AG08396 (cell line): ENCODE results near the gene CASP7.

Source experiments
- DNase-seq: peaks from one replicate; pipeline ENCODE4 v3.0.0; 2012; ENCODE audit warnings: low spot score, mixed read lengths

Gene CASP7

DNA sequence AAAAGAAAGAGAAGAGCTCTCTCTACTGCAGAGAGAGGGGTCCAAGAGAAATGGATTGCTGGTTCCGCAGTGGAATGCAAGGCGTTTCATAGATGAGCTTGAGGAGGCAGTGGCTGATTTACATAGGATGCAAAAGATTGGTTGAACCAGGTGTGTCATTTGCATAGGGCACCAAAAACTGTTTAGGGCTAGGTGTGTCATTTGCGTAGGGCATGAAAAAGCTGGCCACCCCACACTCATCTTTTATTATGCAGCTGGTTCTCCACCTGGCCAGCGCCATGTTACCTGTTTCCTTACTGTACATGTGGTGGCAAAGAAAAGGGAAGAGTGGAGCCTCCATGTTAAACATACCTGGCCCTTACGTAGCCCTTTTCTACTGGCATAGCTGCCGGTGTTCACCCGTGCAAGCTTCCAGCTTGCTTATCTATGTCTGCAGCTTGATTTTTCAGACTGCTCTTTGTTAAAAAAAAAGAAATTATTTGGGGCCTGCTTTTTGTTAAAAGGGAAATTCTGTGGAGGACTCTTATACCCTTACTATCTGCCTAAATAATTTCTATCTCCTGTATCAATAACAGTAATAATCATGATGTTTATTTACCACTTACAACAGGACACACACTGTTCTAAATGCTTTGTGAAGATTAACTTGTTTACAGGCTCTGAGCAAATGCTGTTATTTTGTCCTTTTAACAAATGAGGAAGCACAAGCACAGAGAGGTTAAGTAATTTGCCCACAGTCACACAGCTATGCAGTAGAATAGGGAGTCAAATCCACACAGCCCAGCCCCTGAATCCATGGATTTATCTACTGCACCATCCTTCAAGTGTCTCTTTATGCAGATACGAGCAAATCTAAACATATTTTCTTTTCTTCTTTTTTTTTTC lies 33.3 kb downstream of the CASP7 start:
- no peak for DNase-seq

DNA sequence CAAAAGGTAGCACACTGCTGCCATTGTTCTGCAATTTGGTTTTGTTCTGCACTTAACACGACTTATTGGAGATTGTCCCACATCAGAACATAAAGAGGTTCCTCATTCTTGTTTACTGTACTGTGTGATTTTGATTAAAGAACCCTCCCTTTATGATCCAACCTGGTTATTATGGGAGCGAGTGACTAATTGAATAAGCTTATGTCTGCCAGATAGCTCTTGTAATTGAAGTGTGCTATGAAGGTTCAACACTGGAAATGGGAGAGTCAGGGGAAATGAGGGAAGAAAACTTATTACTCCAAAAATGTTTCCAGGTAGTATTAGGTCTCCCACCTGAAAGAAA lies 33.9 kb downstream of the CASP7 start:
- no peak for DNase-seq

DNA sequence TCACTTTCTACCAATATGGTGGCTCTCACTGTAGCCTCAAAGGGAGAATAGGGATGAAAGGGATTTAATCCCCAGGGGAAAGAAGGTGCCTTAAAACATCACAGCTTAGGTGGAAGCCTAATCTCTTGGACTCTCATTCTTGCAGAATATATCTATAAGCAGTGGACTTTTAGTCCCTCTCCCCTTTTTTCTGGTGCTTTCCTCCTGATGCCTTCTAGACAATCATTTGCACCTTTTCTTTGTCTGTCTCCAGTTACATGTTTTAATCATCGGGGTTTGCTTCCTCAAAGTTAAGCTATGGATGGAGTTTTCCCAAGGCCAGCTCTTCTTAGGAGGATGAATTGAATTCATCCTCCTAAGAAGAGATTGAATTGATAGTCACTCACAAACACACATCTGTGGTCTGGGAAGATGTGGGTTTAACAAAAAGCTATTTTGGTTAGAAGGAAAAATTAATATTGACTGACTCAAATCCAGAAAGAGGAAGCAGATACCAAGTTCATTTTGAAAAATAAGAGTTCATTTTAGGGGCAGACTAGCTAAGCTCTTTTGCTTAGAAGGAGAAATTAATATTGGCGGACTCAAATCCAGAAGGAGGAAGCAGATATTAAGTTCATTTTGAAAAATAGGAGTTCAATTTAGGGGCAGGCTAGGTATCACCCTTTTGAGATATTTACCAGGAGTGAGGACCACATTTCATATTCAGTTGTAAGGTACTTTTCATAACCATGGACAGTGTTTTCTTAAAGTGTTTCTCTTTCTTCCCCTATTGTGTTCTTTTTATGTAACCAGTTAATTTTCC lies 36.6 kb downstream of the CASP7 start:
- DNase-seq, result no peak

DNA sequence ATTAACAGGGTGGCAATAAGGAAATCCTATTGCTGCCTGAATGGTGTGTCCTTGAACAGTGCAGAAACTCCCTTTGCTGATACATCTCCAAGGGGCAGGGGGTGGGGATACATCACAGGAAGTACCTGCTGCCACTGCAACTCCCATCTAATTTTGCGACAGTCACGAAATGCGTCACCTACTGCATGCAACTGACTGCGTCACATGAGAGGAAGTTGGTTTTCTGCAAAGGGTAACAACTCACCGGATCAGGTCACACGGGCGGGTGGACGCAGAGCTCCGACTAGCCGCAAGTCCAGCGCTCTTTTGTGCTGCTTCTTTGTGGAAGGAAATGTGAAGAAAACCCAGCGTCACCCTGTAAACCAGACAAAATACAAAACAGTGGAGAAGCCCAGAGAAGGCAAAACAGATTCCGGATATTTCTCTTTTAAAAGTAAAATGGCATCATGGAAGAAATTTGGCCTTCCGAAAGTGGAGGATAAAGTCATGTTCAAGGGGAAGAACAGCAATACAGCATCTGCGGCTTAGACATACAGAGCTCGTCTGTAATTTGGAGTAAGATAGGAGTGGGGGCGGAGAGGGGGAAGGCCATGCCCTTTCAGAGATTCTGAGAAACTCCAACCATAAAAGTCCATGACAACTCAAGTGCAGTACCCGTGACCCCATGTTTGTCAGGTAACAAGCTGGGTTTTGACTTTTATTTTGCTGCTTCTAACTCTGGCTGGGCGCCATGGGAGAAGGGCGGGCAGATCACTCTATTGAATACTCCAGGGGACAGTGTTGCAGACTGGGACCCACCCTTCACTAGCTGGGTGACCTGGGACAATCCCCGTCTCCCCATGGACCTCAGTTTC lies 39.5 kb downstream of the CASP7 start:
- DNase-seq, result no peak

DNA sequence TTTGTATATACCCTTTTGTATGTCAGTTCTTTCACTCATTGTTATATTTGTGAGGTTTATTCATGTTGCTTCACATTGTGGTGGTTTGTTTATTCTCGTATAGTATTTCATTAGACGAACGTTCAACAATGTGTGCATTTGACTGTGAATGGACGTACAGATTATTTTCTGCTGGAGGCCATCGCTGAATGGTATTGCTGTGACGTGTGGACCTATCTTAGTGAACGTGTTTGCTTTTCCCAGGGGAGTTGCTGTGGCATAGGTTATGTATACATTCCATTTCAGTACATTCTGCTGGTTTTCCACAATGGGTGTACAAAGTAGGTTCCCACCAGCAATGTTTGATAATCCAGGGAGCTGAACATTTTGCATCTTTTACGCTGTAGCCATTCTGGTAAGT lies 40.7 kb downstream of the CASP7 start:
- no peak for DNase-seq

DNA sequence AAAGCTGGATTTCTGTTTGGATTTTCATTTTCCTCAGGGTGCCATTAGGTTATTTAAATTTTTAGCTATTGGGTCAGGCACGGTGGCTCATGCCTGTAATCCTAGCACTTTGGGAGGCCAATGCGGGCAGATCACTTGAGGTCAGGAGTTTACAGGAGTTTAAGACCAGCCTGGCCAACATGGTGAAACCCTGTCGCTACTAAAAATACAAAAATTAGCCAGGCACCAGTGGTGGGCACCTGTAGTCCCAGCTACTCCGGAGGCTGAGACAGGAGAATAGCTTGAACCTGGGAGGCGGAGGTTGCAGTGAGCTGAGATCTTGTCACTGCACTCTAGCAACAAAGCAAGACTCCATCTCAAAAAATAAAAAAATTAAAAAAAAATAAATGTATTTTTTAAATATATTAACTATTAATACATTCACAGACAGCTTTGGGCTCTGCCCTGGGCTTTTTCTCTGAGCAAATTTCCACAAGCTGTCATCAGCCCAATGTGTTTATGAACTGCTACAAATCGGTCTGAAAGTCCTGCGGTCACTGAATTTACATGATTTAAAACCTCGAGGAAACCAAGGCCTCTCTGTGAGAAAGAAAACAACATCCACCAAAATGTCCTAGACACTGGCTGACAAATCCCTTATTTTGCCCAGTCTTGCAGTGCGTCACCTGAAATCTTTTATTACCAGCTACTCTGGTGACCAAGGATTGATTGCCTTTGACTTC lies 52.6 kb downstream of the CASP7 start:
- DNase-seq, result no peak

DNA sequence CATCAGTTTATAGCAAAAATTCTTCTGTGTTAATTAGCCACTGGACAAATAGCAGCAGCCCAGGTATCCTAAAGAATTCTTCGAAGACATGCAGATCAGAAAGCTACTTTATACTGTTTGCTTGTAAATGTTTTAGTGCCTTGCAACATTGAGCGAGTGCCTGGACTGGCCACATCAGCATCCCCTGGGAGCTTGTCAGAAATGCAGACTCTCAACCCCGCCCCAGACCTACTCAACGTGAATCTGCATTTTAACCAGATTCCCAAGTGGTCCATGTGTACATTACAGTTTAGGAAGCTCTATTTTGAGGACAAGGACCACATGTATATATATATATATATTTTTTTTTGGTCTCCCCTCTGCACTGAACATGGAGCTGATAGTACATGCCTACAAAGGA lies 53.3 kb downstream of the CASP7 start:
- no peak for DNase-seq

DNA sequence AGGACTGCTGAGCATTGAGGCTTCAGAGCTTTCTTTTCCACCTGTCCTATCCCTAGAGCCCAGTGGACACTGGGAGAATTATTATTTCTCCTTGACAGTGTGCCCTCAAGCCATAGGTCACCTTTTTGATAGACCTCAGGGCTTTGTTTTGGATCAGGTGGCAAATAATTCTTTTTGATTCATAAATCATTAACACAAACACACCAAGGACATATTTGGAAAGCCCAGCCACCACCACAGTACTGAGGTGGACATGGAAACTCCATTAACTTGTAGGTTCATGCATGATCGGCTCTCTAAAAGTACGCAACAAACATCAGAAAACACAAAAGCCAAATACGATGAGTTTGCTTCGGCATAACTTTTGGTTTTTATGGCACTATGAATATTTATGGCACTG lies 53.9 kb downstream of the CASP7 start:
- no peak for DNase-seq

DNA sequence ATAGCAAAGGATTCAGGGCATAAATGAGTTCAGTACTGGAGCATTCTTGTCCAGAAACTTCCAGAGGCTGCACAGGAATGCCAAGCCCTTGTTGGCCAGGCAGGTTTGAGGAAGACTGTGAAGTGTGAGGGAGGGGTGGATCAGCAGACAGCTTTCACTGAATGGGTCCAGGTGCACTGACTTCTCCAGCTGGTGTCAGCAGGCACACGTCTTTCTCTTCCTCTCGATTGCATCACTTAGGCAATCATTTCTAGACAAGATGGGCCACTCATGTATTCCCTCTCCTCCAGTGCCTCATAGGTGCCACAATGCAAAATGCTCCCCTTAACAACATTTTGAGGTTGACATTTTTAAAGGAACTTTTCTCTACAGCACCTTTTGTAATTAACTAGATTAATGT lies 56.2 kb downstream of the CASP7 start:
- no peak for DNase-seq

DNA sequence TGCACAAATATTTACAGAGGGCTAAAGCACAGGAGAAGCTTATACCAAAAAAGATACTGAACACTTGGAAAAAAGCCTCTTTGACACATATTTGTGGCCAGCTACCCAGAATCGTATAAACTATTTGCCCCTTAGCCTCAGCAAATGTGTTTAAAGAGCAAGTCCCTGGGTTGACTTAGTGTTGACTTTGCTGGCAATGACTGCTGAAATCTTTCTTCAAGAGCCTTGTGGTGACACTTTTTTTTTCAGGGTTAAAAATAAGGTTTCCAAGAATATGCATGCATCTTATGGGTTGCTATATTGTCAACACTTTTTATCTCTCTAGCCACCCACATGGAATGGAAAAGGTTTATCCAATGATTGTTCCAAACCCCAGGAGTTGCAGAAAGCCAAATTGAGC lies 56.9 kb downstream of the CASP7 start:
- DNase-seq, result no peak

DNA sequence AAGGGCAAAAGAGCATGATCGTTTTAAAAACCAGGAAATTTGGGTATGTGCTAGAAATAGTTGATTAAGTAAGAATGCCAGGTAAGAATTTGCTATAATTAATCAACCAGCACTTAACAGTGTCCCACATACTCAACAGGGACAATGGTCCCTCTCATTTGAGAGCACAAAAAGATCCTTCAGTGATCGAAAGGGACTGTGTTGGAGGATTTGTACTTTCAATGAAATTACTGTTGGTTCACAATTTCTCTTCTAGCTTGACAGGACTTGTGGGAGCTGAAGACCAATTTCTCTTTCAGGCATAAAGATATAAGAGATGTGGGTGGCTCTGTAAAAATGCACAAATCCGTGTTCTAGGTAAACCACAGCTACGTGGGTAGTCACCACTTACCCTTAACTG lies 59.3 kb downstream of the CASP7 start:
- DNase-seq, result no peak

DNA sequence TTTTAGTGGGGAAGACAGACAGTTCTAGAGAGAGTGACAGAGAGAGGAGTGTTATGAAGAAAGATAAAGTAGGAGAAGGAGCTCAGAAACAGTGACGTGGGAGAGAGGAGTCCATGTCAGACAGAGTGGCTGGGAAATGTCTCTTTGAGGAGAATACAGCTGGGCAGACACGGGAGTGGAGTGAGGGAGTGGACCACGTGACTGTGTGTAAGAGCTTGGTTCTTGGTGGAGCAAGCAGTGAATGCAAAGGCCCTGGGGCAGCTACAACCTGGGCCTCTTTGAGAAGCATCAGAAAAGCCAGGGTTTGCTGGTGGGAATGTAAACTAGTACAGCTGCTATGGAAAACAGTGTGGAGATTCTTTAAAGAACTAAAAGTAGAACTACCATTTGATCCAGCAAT lies 59.9 kb downstream of the CASP7 start:
- no peak for DNase-seq

DNA sequence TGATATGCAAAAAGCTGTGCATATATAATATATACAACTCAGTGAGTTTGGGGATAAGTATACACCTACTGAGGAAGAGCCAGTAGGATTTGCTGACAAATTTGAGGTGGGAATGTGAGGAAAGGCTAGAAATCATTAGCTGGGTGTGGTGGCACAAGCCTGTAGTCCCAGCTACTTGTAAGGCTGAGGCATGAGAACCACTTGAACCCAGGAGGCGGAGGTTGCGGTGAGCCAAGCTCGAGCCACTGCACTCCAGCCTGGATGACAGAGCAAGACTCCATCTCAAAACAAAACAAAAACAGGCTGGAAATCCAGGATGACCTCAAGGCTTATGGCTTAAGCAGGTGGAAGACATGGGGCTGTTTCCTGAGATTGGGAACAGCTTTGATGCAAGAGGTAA lies 61.1 kb downstream of the CASP7 start:
- no peak for DNase-seq

DNA sequence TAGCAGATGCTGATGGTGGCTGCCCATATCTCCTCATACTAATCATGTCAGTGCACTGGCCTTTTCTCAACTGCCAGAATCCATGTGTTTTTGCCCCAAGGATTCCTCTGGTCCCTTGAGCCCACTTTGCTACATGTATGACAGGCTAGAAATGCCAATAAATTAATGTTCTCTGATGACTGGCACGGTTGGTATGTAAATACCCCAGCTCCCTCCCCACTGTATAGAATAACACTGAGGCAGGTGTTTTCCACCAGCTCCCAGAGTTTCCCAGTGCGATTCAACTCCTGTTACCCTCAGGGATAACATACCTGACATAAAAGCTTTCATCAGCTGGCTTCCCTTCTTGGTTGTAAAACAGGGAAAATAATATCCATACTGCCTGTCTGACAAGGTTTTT lies 62.8 kb downstream of the CASP7 start:
- DNase-seq, result no peak

DNA sequence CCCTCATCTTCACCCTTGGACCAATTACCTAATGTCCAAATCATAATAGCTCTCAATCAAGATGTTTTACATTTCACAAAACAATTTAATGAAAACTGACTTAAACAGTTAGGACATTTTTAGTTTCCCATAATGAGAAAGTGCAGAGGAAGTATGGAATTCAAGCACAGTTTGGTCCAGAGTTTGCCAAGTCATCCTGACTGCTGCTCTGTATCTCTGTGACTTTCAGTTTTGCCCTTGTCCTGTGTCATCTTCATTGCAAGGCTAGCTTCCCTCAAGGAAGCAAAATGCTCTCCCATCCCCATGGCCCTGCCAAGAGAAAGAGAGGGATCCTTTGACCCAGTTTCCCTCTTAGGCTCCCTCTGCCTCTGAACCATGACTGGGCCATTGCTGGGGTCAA lies 63.9 kb downstream of the CASP7 start:
- no peak for DNase-seq

DNA sequence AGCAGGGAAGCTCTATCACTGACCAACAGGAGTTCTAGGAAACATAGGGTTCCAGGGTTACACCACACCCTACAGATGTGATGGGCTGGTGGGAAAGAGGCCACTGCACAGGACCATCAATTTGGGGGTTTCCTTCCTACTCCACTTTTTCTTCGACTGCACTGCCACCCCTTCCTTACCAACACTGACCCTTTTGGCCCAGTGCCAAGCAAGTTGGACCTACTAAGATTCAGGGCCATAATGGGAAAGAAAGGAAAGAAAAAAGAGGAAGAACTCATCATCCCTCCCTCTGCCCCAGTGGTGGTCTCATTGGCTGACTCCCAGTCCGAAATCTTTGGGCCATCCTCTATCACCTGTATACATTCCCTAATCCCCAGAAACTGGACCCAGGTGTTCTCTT lies 65.7 kb downstream of the CASP7 start:
- no peak for DNase-seq

DNA sequence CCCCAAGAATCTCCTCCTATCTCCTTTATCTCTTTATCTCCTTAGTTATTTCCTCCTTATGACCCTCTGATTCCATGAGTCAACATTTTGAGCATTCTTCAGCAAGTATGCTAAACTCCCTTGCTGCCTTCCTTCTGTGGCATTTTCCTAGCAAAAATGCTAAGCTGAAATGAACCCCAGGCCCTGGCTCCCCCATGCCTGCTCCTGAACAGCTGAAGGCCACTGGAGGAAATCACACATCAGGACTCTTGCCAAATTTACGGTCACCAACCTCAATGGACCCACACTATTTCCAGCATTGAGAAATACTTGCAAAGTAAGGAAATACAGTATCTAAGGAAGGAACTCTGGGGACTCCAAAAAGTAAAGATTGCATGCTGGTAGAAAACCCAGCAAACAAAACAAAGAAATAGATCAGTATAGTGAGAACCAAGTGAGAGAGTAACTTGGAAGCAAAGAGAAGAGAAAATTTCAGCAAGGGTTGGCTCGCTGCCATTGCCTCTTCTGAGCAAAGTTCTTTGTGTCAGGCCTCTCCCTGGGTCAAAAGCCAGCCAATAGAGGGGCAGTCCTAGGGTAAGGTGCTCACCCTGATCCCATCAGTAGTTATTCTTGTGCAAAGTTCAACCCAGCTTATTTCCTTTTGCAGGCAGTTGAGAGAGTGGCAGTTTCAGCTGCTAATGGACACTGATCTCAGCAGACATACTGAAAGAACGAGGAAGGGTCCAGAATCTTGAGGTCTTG lies 66.7 kb downstream of the CASP7 start:
- no peak for DNase-seq

DNA sequence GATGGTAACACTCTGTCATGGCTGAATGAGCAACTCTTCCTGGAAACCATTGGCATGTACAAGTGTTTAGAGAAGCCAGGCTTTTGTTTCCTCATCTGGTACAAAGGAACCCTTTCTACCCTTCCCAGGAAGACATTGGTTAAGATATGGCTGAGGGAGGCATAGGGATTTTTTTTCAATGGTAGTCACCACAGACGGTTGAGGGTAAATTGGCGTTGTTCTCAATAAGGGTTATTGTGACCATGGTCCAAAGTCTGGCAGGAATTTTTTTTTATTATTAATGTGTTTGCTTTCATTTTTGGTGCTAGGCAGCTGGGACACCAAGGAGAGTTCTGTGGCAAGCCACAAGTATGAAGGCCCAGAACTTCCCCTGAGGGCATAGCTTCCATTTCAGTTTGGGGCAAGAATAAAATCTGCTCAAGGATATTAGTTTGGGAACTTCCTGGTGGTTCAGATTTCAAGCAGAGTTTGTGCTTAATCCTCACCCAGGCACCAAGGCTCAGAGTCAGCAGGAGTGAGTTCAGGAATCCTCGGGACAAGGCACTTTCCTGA lies 71.5 kb downstream of the CASP7 start, which contains the start of gene PLEKHS1:
Gene PLEKHS1 (plus strand): TSS at position 502 of the 552 bp plus-strand sequence. CDS start 3,596 bp downstream, outside the sequence.
- DNase-seq, result no peak

DNA sequence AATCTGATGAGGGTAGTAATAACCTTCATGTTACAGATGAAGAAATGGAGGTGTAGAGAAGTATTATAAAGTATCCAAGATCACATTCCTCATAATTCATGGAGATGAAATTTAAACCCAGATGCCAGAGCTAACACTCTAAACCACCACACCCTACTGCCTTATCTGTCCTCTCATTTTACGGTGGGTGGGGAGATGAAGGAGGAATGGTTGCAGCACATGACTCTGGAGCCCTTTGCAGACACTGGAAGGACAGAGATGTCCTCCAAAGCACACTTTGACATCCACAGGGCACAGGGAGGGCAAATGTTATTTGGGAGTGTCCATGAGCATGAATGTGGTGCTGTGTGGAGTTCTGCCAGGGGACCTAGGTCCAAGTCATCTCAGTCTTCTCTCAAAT lies 72.8 kb downstream of the CASP7 start:
- DNase-seq, result no peak

DNA sequence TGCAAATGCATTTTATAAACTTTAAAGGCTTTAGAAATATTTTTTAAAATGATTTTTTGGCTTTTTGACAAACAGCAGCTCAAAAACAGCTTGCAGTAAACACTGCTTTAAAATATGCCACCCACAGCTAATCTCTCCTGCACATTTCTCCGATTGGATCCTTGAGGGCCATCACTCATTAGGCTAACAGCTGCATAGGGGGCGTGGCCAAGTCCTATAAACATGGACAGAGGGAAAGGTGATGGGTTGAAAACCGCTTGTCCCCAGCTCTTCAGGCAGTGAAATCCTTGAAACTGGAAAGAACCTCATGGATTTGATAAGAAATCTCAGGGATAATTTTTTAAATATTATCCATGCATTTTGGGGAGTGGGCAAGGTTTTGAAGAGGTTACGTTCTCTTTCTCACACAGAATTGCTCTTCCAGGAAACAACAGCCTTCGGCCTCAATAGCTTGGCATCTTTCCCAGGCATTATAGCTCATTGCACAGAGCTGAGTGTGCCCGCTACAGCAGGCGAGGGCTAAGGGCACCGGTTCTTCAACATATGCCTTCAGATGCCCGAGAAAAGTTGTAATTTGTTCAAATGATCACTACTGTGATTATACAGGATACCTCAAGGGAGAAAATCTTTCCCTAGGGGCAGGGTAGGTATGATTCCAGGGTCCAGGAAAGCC lies 73.4 kb downstream of the CASP7 start:
- no peak for DNase-seq
